ENCODE data around the gene FAM117B. TPM values are rescaled to one million over a fixed set of nuclear protein-coding genes. Genes with fewer than 3 reads are reported as not detected.
"Not testable (repeated sequence)": the region's sequence is repeated elsewhere in the genome, so short reads cannot be mapped to it uniquely, and the experiment has no call there.

Gene FAM117B
- total RNA-seq, 1 donor from 2014 or later = 7.1 TPM

GRCh38 chr2:202703091-202703490, 68.3 kb downstream of the FAM117B start:
- no peak for DNase-seq

GRCh38 chr2:202704248-202704647, 69.5 kb downstream of the FAM117B start:
- DNase-seq = no peak

GRCh38 chr2:202705446-202706020, 70.8 kb downstream of the FAM117B start:
- no peak for DNase-seq

- DNase-seq = not testable (repeated sequence)
Measured at GRCh38 chr2:202714971-202715935, 80.5 kb downstream of the FAM117B start.

- DNase-seq = no peak
Measured at GRCh38 chr2:202716114-202716718, 81.4 kb downstream of the FAM117B start.

GRCh38 chr2:202716953-202717597, 82.3 kb downstream of the FAM117B start:
- DNase-seq = no peak

- no peak for DNase-seq
Measured at GRCh38 chr2:202717598-202718310, 83.0 kb downstream of the FAM117B start.

GRCh38 chr2:202718614-202719013, 83.8 kb downstream of the FAM117B start:
- no peak for DNase-seq

- DNase-seq = no peak
Measured at GRCh38 chr2:202720226-202720625, 85.5 kb downstream of the FAM117B start.

GRCh38 chr2:202721621-202722020, 86.9 kb downstream of the FAM117B start:
- DNase-seq = no peak

- DNase-seq = no peak
Measured at GRCh38 chr2:202723746-202724145, 89.0 kb downstream of the FAM117B start.

- DNase-seq = no peak
Measured at GRCh38 chr2:202726070-202726469, 91.3 kb downstream of the FAM117B start.

GRCh38 chr2:202736826-202737225, 102.1 kb downstream of the FAM117B start:
- no peak for DNase-seq

GRCh38 chr2:202743613-202744012, 108.8 kb downstream of the FAM117B start:
- DNase-seq = no peak

GRCh38 chr2:202749477-202749876, 114.7 kb downstream of the FAM117B start:
- no peak for DNase-seq

- no peak for DNase-seq
Measured at GRCh38 chr2:202750763-202751427, 116.1 kb downstream of the FAM117B start.

GRCh38 chr2:202752071-202752470, 117.3 kb downstream of the FAM117B start:
- DNase-seq = no peak

- no peak for DNase-seq
Measured at GRCh38 chr2:202754936-202755335, 120.2 kb downstream of the FAM117B start.

GRCh38 chr2:202756598-202756997, 121.8 kb downstream of the FAM117B start:
- DNase-seq = no peak

- no peak for DNase-seq
Measured at GRCh38 chr2:202757339-202757738, 122.6 kb downstream of the FAM117B start.

GRCh38 chr2:202758128-202758527, 123.4 kb downstream of the FAM117B start:
- no peak for DNase-seq
